HG03139 (cell line): ENCODE data around the gene ATP10A.

Source experiments
- ATAC-seq: cut with Tn5 transposase; IDR thresholded peaks from one replicate; pipeline ENCODE4 v1.9.1; 2021; ENCODE audit not compliant: unreplicated experiment

ATP10A gene

GRCh38 chr15:25863111-25863967, at the start of gene ATP10A:
ATP10A (minus strand) TSS chr15:25863327; CDS start chr15:25863096, 231 bp downstream.
- ATAC-seq: no peak

GRCh38 chr15:25912035-25912434, 48.9 kb upstream of the ATP10A start:
- no peak for ATAC-seq

- ATAC-seq: no peak
Measured at GRCh38 chr15:25910832-25911231, 47.7 kb upstream of the ATP10A start.

- ATAC-seq: no peak
Measured at GRCh38 chr15:25909806-25910205, 46.7 kb upstream of the ATP10A start.

- ATAC-seq: no peak
Measured at GRCh38 chr15:25909325-25909724, 46.2 kb upstream of the ATP10A start.

GRCh38 chr15:25905140-25905539, 42.0 kb upstream of the ATP10A start:
- no peak for ATAC-seq

GRCh38 chr15:25903024-25903581, 40.0 kb upstream of the ATP10A start:
- no peak for ATAC-seq

GRCh38 chr15:25901811-25902605, 38.9 kb upstream of the ATP10A start:
- ATAC-seq: no peak

GRCh38 chr15:25900901-25901300, 37.8 kb upstream of the ATP10A start:
- no peak for ATAC-seq

- ATAC-seq: no peak
Measured at GRCh38 chr15:25900431-25900830, 37.3 kb upstream of the ATP10A start.

GRCh38 chr15:25899870-25900269, 36.7 kb upstream of the ATP10A start:
- ATAC-seq: no peak

GRCh38 chr15:25897658-25898057, 34.5 kb upstream of the ATP10A start:
- ATAC-seq: no peak

- ATAC-seq: no peak
Measured at GRCh38 chr15:25894371-25894902, 31.3 kb upstream of the ATP10A start.

GRCh38 chr15:25893596-25893995, 30.5 kb upstream of the ATP10A start:
- no peak for ATAC-seq

- ATAC-seq: no peak
Measured at GRCh38 chr15:25892126-25892525, 29.0 kb upstream of the ATP10A start.

- ATAC-seq: no peak
Measured at GRCh38 chr15:25891081-25891480, 28.0 kb upstream of the ATP10A start.

GRCh38 chr15:25890529-25890928, 27.4 kb upstream of the ATP10A start:
- ATAC-seq: no peak

- no peak for ATAC-seq
Measured at GRCh38 chr15:25887870-25888269, 24.7 kb upstream of the ATP10A start.

GRCh38 chr15:25886498-25887140, 23.5 kb upstream of the ATP10A start:
- ATAC-seq: no peak

- ATAC-seq: no peak
Measured at GRCh38 chr15:25884370-25884769, 21.2 kb upstream of the ATP10A start.
